ENCODE measurements around the gene ARPP21. TPM values are rescaled to one million over a fixed set of nuclear protein-coding genes. Genes with fewer than 3 reads are reported as not detected.
"Not testable (repeated sequence)": the region's sequence is repeated elsewhere in the genome, so short reads cannot be mapped to it uniquely, and the experiment has no call there.

Gene ARPP21
- total RNA-seq, 1 donor from 2014 or later = 2.1 TPM

DNA sequence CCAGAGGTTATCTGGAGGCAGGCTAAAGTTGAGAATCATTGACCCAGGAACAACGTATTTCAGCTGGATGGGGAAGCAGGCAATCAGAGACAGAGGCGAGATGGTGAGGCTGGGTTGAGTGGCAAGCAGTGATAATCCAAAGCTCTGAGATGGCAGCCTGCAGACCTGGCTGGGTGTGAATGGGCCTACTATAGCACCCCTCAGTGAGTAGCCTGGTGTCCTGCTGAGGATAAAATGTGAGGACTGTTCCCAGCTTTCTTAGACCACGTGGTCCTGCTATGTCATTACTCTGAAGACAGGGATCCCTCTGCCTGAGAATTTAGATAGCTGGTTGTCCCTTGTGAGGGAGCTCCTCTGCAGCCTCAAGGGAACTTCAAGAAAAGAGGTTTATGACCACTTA lies 141.5 kb downstream of the ARPP21 start:
- DNase-seq (ENCODE audit: low spot score) = no peak

DNA sequence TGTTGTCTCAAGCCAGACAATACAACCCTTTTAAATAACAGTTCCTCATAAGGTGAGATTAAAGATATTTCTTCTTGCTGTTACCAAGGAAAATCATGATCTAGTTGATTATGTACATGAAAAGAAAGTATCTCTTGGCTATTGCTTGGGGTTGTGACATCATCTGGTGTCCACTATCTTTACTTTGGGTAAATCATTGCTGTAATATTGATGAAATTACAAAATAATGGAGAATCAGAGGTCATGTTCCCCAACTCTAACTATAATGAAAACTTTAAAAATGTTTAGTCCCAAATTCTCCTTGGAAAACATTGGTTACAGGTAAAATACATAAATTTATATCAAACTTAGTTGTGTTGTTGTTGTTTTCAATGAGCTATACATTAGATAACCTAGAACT lies 142.2 kb downstream of the ARPP21 start:
- no peak for DNase-seq (ENCODE audit: low spot score)

DNA sequence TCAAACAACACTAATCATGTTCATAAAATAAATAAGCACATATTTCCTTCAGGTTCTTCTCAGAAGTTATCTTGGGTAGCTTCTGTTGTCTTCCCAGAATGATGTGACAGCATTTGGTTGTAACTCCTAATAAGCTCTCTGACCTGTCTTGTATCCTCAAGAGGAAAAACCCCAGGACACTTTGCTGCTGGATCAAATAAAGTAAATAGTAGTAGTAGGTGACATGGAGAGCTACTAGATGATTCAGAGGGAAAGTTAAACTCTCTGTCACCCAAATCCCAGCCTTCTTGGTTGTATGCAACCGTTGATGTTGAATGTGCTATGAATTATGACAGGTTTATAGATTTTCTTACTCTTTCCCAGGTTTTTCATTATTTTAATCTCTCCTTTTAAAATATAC lies 143.0 kb downstream of the ARPP21 start:
- DNase-seq (ENCODE audit: low spot score) = no peak

DNA sequence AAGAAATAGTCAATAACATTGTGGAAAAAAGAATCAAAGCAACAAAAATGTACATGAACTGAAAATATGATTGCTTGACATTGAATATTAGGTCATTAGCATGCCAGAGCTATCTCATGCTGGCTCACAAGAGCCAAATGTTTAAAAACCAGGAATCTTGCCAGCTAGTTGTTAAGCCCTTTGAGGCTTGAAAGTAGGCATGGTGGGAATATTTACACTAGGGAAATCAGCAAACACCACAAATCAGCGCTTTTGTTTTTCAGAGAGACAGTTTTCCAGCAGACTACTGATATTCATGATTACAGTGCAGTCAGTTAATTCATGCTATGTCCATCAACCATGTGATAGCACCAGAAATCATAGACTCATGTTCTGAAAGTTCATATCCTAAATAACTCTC lies 144.8 kb downstream of the ARPP21 start:
- no peak for DNase-seq (ENCODE audit: low spot score)

DNA sequence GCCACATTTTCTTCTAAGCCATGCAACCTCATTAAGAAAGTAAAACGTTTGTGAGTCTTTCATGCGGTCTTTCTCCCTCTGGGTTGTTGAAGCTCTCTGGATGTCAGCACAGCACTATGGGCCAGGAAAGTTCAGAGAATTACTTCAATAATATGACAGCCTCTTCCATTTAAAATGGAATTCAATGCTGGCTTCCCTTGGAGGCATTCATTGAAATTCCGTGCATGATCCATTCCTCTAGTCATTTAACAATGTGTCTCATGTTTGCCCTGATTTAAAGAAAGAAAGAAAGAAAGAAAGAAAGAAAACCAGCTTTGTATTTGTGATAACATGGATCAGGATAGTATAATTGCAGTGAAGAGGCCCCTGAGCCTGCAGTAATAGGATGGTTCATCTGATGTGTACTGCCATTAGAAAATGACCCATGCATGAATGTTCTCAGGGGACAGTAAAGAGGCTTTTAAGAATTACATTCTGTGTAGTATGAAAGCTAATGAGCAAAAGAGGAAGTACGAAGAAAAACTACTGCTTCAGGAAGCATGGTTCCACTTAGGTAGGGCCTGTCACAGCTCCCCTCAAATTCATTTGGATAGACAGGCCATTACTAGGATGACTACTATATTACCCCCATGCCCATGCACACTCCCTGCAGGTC lies 146.0 kb downstream of the ARPP21 start:
- no peak for DNase-seq (ENCODE audit: low spot score)

DNA sequence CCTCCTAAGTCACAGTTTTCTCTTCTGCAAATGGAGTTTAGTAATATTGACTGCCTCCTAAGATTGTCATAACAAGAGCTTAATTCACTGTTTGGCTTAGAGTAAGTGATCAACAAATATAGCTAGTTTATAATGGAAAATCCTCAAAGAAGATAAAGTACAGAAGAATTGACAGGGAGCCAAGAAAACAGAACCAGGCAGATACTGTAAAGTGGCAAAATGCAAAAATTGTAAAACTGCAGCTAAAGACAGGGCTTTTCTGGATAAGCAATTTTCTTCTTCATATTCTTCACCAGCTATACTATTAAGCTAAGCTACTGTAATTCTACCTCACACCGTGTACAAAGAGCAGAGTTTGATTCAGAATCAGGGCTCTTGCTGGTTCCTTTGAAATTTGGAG lies 148.6 kb downstream of the ARPP21 start:
- DNase-seq (ENCODE audit: low spot score) = no peak

DNA sequence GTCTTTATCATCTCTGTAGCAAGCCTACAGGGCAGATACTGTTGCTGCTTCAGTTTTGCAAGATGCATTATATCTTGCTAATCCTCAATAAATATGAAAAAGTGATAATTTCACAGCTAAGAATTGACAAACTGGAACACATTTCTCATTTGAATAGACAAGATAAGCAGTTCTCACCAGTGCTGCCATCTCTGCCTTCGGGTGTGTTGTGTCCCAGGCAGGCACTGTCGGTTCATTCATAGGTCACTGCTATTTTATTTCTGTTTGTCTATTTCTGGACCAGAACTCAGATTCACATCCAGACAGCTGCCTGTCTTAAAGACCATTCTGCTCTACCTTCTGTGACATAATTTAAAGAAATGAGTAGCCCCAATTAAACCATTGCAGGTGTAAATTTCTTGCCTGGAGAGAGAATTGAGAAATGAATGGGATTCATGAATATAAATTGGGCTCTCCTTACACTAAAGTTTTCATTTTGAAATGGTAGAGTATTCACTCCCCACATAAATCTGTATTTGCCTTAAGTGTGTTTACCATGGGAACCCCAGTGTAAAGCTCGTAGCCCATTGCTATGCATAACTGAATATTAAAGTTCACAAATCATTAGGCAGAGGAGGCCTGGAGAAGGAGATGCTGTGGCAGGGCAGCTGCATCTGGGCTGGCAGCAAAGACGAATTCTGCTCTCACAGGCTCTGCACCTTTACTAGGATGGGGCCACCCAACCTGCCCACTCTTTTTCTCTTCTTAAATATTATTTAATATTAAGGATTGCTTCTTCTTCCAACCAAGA lies 149.9 kb downstream of the ARPP21 start:
- no peak for DNase-seq (ENCODE audit: low spot score)

DNA sequence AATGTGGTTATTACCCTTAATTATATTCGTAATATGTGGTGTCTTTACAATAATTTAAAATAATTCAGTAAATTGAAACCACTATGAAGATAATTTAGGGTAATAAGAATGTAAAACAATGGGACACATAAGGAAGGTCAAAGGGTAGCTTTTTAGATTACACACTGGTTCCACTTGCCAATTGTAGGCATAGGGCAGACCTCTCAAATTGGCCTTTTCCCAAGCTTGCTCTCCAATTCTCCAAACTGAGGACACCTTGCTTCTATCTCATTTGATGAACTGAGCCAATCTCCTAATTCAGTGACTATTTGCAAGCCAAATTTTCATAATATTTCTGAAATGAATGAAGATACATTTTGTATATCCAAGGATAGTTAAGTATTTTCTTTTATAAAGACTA lies 151.4 kb downstream of the ARPP21 start:
- DNase-seq (ENCODE audit: low spot score) = no peak

DNA sequence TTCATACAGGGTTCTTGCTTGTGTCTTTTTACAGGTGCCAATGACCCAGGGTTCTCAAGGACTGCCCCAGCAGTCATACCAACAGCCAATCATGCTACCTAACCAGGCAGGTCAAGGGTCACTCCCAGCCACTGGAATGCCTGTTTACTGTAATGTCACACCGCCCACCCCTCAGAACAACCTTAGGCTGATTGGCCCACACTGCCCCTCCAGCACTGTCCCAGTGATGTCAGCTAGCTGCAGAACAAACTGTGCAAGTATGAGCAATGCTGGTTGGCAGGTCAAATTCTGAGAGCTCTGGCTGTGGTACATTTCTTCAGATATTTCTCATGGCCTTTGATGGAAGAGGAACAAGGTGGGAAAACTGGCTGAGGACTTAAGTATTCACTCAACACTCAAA lies 154.3 kb downstream of the ARPP21 start:
- DNase-seq (ENCODE audit: low spot score) = no peak

DNA sequence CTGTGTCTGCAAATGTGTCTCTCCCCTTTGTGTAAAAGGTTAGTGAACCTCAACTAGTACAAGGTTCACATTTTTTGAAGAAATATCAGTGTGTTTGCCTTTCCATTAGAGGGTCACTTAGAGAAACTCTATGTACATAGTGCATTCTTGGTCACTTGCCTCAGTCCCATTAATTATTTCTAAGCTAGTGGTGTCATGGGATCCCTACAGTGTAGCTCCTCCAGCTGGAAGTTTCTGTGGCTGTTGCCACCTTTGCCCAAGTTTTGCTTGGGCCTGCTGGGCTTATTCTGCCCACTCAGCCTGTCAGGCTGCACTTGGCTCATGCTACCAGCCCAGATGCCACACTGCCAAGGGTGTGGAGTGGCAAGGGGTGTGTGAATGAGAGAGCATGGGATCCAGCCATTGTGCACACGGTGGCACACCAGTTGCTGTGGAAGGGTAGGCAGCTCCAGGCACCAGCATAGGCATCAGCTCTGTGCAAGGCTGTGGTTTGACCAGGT lies 161.7 kb downstream of the ARPP21 start:
- DNase-seq (ENCODE audit: low spot score) = no peak

DNA sequence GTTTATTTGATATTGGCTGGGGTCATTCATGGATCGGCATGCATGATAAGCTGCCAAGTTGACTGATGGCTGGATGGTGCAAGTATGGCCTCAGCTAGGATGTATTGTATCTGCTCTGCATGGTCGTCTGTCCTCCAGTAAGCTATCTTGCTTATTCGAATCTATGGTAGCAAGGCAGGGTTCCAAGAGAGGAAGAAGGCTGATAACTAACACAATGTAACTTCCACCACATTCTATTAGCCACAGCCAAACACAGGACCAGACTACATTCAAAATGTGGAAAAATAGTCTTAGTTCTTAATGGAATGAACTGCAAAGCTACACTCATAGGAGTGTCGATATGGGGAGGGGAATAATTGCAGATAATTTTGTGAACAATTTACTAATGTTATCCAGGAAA lies 175.2 kb downstream of the ARPP21 start:
- DNase-seq (ENCODE audit: low spot score) = no peak

DNA sequence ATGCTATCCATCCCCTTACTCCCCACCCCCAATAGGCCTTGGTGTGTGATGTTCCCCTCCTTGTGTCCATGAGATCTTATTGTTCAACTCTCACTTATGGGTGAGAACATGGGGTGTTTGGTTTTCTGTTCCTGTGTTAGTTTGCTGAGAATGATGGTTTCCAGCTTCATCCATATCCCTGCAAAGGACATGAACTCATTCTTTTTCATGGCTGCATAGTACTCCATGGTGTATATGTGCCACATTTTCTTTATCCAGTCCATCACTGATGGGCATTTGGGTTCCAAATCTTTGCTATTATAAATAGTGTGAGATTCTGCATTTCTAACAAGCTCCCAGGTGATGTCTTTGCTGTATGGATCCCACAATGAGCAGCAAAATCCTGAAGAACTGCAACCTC lies 176.5 kb downstream of the ARPP21 start:
- DNase-seq (ENCODE audit: low spot score) = not testable (repeated sequence)

DNA sequence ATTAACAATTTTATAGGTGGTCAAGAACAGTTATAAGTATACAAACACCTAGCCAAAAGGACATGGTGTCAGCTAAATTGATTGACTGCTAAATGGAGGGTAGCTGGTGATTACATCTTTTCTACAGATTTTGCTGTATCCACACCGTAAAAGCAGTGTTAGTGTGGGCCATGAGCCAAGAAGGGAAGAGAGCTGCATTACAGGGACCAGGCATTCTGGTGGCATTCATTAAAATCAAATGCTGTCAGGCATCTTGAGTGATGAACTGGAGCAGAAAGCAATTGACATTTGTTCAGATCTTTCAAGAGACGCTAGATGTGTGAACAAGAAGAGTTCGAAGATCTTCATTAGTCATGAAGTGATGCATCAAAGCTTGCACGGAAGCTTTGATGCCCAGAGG lies 177.9 kb downstream of the ARPP21 start:
- no peak for DNase-seq (ENCODE audit: low spot score)

DNA sequence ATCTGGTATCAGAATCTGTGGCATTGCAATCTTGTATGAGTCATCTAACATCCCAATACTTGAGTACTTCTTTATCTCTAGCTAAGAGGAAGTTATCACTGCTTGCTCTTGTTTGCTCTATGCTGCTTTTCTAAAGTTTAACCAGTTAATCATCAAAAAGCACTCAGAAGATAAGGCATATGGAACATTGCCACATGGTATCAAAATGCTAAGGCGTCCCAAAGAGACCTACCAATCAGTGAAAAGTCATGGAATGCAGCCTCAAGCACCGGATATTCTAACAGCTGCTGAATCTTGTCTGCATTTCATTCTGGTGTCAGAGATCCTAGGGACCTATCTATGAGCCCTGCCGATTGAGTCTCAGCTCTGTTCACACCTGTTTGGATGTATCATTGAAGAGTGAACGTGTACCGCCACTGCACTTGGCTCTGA lies 192.8 kb downstream of the ARPP21 start:
- no peak for DNase-seq (ENCODE audit: low spot score)
